Measurements from ENCODE around the gene BCAS1. TPM values are rescaled to one million over a fixed set of nuclear protein-coding genes. Genes with fewer than 3 reads are reported as not detected.

BCAS1 gene
- total RNA-seq, 1 experiment from 2014 or later: 4.0 TPM

- Histone ChIP-seq H3K4me3 (no peak overlapping the region), H3K79me2 (ENCODE audit: low read depth) (no peaks in the 10 kb centered on the region), H3F3A (ENCODE audit: insufficient read depth, low read depth) (no peaks in the 10 kb centered on the region), H3K27me3 (ENCODE audit: insufficient read depth, low read depth) (no peaks in the 10 kb centered on the region), H2AFZ (no peak overlapping the region), H3K27ac (no peak overlapping the region), H3K4me2 (no peak overlapping the region), H4K20me1 (ENCODE audit: insufficient read depth) (no peaks in the 10 kb centered on the region), H3K9me3 (ENCODE audit: insufficient read depth, low read depth) (no peaks in the 10 kb centered on the region), H3K4me1 (replicated peaks; ENCODE audit: insufficient read depth) (no peaks in the 10 kb centered on the region), H3K9me2 (ENCODE audit: insufficient read depth) (no peaks in the 10 kb centered on the region), H3K36me3 (ENCODE audit: low read depth) (no peaks in the 10 kb centered on the region)
- TF ChIP-seq CTCF (conservative IDR thresholded peaks at IDR 0.05): no peak
- TF ChIP-seq EZH2 (IDR thresholded peaks at IDR 0.05; ENCODE audit: low read depth): no peak
- ChIA-PET CTCF (no interaction called here), POLR2A (ENCODE audit: unreplicated experiment) (no interaction called here)
- no peak for DNase-seq
- BruUV-seq (replicated peaks): no TSS peak
- intact Hi-C loops (cut with micrococcal nuclease; ENCODE audit: unreplicated experiment): loop anchor here (2.0 kb wide), 1 partner anchor 251 kb away; no protein-coding TSS in a partner anchor
Observed at GRCh38 chr20:53947501-53948195, 122.7 kb downstream of the BCAS1 start.

GRCh38 chr20:53946106-53946505 lies 124.3 kb downstream of the BCAS1 start:
- no peak for TF ChIP-seq CTCF (conservative IDR thresholded peaks at IDR 0.05)
- TF ChIP-seq EZH2 (IDR thresholded peaks at IDR 0.05; ENCODE audit: low read depth): no peak
- Histone ChIP-seq H3K36me3 (ENCODE audit: low read depth) (no peaks in the 10 kb centered on the region), H3K4me2 (no peak overlapping the region), H3K4me1 (replicated peaks; ENCODE audit: insufficient read depth) (no peaks in the 10 kb centered on the region), H3K27me3 (ENCODE audit: insufficient read depth, low read depth) (no peaks in the 10 kb centered on the region), H3K9me2 (ENCODE audit: insufficient read depth) (no peaks in the 10 kb centered on the region), H3K79me2 (ENCODE audit: low read depth) (no peaks in the 10 kb centered on the region), H3K9me3 (ENCODE audit: insufficient read depth, low read depth) (no peaks in the 10 kb centered on the region), H3F3A (ENCODE audit: insufficient read depth, low read depth) (no peaks in the 10 kb centered on the region; the same call in 1 of the 2 replicates), H3K27ac (no peak overlapping the region), H4K20me1 (ENCODE audit: insufficient read depth) (no peaks in the 10 kb centered on the region), H3K4me3 (no peak overlapping the region), H2AFZ (no peak overlapping the region)
- no peak for DNase-seq
- BruUV-seq (replicated peaks): no TSS peak
- ChIA-PET CTCF (no interaction called here), POLR2A (ENCODE audit: unreplicated experiment) (no interaction called here)
- intact Hi-C loops (cut with micrococcal nuclease; ENCODE audit: unreplicated experiment): no loop called here

GRCh38 chr20:53945478-53945877 lies 124.9 kb downstream of the BCAS1 start:
- CTCF ChIA-PET: no interaction called here
- no peak overlapping the region for H3K27ac ChIP-seq

More at GRCh38 chr20:53945478-53945877, 124.9 kb downstream of the BCAS1 start:
- TF ChIP-seq EZH2 (IDR thresholded peaks at IDR 0.05; ENCODE audit: low read depth) (no peak), CTCF (conservative IDR thresholded peaks at IDR 0.05) (no peak)
- Histone ChIP-seq H3F3A (ENCODE audit: insufficient read depth, low read depth) (no peaks in the 10 kb centered on the region; the same call in 1 of the 2 replicates), H3K9me2 (ENCODE audit: insufficient read depth) (no peaks in the 10 kb centered on the region), H3K4me3 (no peak overlapping the region), H3K79me2 (ENCODE audit: low read depth) (no peaks in the 10 kb centered on the region), H2AFZ (no peak overlapping the region), H3K27me3 (ENCODE audit: insufficient read depth, low read depth) (no peaks in the 10 kb centered on the region), H3K36me3 (ENCODE audit: low read depth) (no peaks in the 10 kb centered on the region), H4K20me1 (ENCODE audit: insufficient read depth) (no peaks in the 10 kb centered on the region), H3K4me1 (replicated peaks; ENCODE audit: insufficient read depth) (no peaks in the 10 kb centered on the region), H3K4me2 (no peak overlapping the region), H3K9me3 (ENCODE audit: insufficient read depth, low read depth) (no peaks in the 10 kb centered on the region)
- POLR2A ChIA-PET (ENCODE audit: unreplicated experiment): no interaction called here
- no peak for DNase-seq
- intact Hi-C loops (cut with micrococcal nuclease; ENCODE audit: unreplicated experiment): no loop called here
- BruUV-seq (replicated peaks): no TSS peak
